NCI-H128 (cell line): ENCODE data around the gene FPR1.
"Not testable (repeated sequence)": the region's sequence is repeated elsewhere in the genome, so short reads cannot be mapped to it uniquely, and the experiment has no call there.

Source experiments
- DNase-seq: peaks from one replicate; lab custom pipeline; 2025; ENCODE audit not compliant: unreplicated experiment; lab: John Stamatoyannopoulos, UW

The FPR1 gene

GRCh38 chr19:51779703-51780102 is 28.0 kb upstream of the FPR1 start:
- no peak for DNase-seq

GRCh38 chr19:51779181-51779580 is 27.5 kb upstream of the FPR1 start:
- DNase-seq: no peak

GRCh38 chr19:51777570-51778462 is 26.1 kb upstream of the FPR1 start:
- peak; percentile 38 for DNase-seq

GRCh38 chr19:51776561-51776960 is 24.9 kb upstream of the FPR1 start:
- DNase-seq: not testable (repeated sequence)

GRCh38 chr19:51772977-51773376 is 21.3 kb upstream of the FPR1 start:
- DNase-seq: no peak

GRCh38 chr19:51771376-51772130 is 19.9 kb upstream of the FPR1 start:
- DNase-seq: no peak

GRCh38 chr19:51766461-51766860 is 14.8 kb upstream of the FPR1 start:
- no peak for DNase-seq

GRCh38 chr19:51765086-51765485 is 13.4 kb upstream of the FPR1 start:
- no peak for DNase-seq

- DNase-seq: no peak
Observed at GRCh38 chr19:51761696-51762095, 10.0 kb upstream of the FPR1 start.

GRCh38 chr19:51760697-51761356 is 9.1 kb upstream of the FPR1 start, which contains the start of gene FPR2:
FPR2 (plus strand) TSS chr19:51761180; CDS start chr19:51768659, 7,479 bp downstream.
- no peak for DNase-seq

GRCh38 chr19:51755571-51755970 is 3.9 kb upstream of the FPR1 start:
- DNase-seq: no peak

GRCh38 chr19:51754770-51755169 is 3.1 kb upstream of the FPR1 start:
- no peak for DNase-seq

GRCh38 chr19:51754109-51754508 is 2.4 kb upstream of the FPR1 start:
- DNase-seq: no peak

GRCh38 chr19:51750400-51751094 is 1.1 kb downstream of the FPR1 start:
- no peak for DNase-seq

- no peak for DNase-seq
Observed at GRCh38 chr19:51749979-51750378, 1.7 kb downstream of the FPR1 start.

GRCh38 chr19:51746731-51747130 is 4.9 kb downstream of the FPR1 start:
- no peak for DNase-seq

GRCh38 chr19:51743405-51743804 is 8.3 kb downstream of the FPR1 start:
- DNase-seq: no peak

- no peak for DNase-seq
Observed at GRCh38 chr19:51742789-51743188, 8.9 kb downstream of the FPR1 start.

GRCh38 chr19:51740356-51740755 is 11.3 kb downstream of the FPR1 start:
- DNase-seq: no peak

GRCh38 chr19:51739466-51740213 is 12.0 kb downstream of the FPR1 start:
- no peak for DNase-seq
